T-cell (primary cell): ENCODE measurements around the gene CEP89. TPM values are rescaled to one million over a fixed set of nuclear protein-coding genes. Genes with fewer than 3 reads are reported as not detected.
"Not testable (repeated sequence)": the region's sequence is repeated elsewhere in the genome, so short reads cannot be mapped to it uniquely, and the experiment has no call there.

Source experiments
- ATAC-seq, 4 experiments: fragments of 200-7000 bp in 3 of 4; fragments of 150-1000 bp in 1 of 4; cut with Tn5 transposase; replicated peaks in 1 of 4; 1 replicate in 3 of 4; 2 replicates in 1 of 4; pipeline ENCODE4 v1.10.0; 2021; ENCODE audit warnings: moderate library complexity in 3 of 4, mild to moderate bottlenecking in 2 of 4, moderate number of reproducible peaks in 1 of 4
- CTCF ChIA-PET, 2 donors: fragments of 300-600 bp; sonication (Branson Sonifier 250); formaldehyde crosslinking; loops; one replicate each; lab custom pipeline; 2022; ENCODE audit warnings: antibody characterized with exemption in 2 of 2; lab: Charles Lee
- POLR2A ChIA-PET, 2 donors: fragments of 300-600 bp; sonication (Branson Sonifier 250); formaldehyde crosslinking; loops; one replicate each; lab custom pipeline; 2022; ENCODE audit warnings: antibody characterized with exemption in 2 of 2; lab: Charles Lee
- DNase-seq, 35 experiments: peaks; one replicate each; pipeline versions ENCODE4 v3.0.0 to v3.0.0-alpha.2; 2013 to 2023
- H3K27ac ChIP-seq: one replicate; pipeline ENCODE4 v1.5.1; 2013; ENCODE audit warnings: low read length
- H3K27me3 ChIP-seq, 2 experiments: replicated peaks in 1 of 2; 1 replicate in 1 of 2; 2 replicates in 1 of 2; pipeline versions ENCODE4 v1.6.1 to v1.7.0; 2013; ENCODE audit warnings: low read length in 1 of 2, mixed read lengths in 1 of 2; ENCODE audit not compliant: control insufficient read depth in 2 of 2, insufficient read depth in 2 of 2; ENCODE audit errors: extremely low read depth in 1 of 2
- H3K36me3 ChIP-seq, 2 donors: 1 replicate in 1 of 2; 2 replicates in 1 of 2; pipeline versions ENCODE4 v1.6.1 to v1.7.0; 2013; ENCODE audit warnings: low read length in 1 of 2; ENCODE audit not compliant: control insufficient read depth in 2 of 2, insufficient read depth in 1 of 2; ENCODE audit errors: extremely low read depth in 1 of 2
- H3K4me1 ChIP-seq, 2 experiments: 1 replicate in 1 of 2; 2 replicates in 1 of 2; pipeline versions ENCODE4 v1.6.1 to v1.7.0; 2013; ENCODE audit warnings: low read length in 2 of 2, mixed read lengths in 1 of 2; ENCODE audit not compliant: insufficient read depth in 2 of 2, control insufficient read depth in 1 of 2; ENCODE audit errors: extremely low read depth in 1 of 2
- H3K4me3 ChIP-seq, 2 donors: 1 replicate in 1 of 2; 2 replicates in 1 of 2; pipeline versions ENCODE4 v1.5.1 to v1.7.0; 2013; ENCODE audit warnings: mild to moderate bottlenecking in 2 of 2, low read length in 1 of 2, moderate library complexity in 1 of 2; ENCODE audit not compliant: control insufficient read depth in 1 of 2; ENCODE audit errors: extremely low read depth in 1 of 2
- H3K9me3 ChIP-seq: 2 replicates; pipeline ENCODE4 v1.7.0; 2013
- H3K27ac Mint-ChIP-seq, 2 donors: one replicate each; pipeline ENCODE4 v1.8.0; 2020 to 2021; ENCODE audit warnings: mild to moderate bottlenecking in 2 of 2, mixed read lengths in 2 of 2
- H3K27me3 Mint-ChIP-seq, 2 donors: one replicate each; pipeline ENCODE4 v1.8.0; 2021 to 2022; ENCODE audit warnings: mixed read lengths in 2 of 2
- H3K36me3 Mint-ChIP-seq: one replicate; pipeline ENCODE4 v1.8.0; 2021; ENCODE audit warnings: mixed read lengths
- H3K4me1 Mint-ChIP-seq, 3 donors: one replicate each; pipeline ENCODE4 v1.8.0; 2020 to 2022; ENCODE audit warnings: mixed read lengths in 3 of 3, mild to moderate bottlenecking in 1 of 3
- H3K4me3 Mint-ChIP-seq, 3 donors: one replicate each; pipeline ENCODE4 v1.8.0; 2020 to 2022; ENCODE audit warnings: mild to moderate bottlenecking in 3 of 3, mixed read lengths in 3 of 3, moderate library complexity in 3 of 3
- H3K9me3 Mint-ChIP-seq, 3 donors: one replicate each; pipeline ENCODE4 v1.8.0; 2020 to 2022; ENCODE audit warnings: mixed read lengths in 3 of 3
- WGBS: methylation state at CpG from one replicate; pipeline ENCODE4 v1.1.5; 2013; ENCODE audit warnings: missing lambda C conversion rate; ENCODE audit not compliant: insufficient coverage; 5-methylcytosine and 5-hydroxymethylcytosine counted together
- total RNA-seq, 35 experiments: library from RNA in 6 of 35; stranded (reverse) in 6 of 35; fragments of 120-200 nt in 1 of 35; gene quantifications; one replicate each; pipeline versions ENCODE4 v1.2.1 to v1.2.4 and lab custom pipeline; 2013 to 2026

CEP89 gene
- total RNA-seq (10 to 100 TPM in 3 of 5 donors, 1 to 10 TPM in 2; 8.1 to 19.9 (median 16.6) TPM), total RNA-seq (lab: John Stamatoyannopoulos, UW) (9.9 to 32.9 (median 14.6) reads per million in 29 experiments)
- total RNA-seq (2013), result 13.7 TPM

GRCh38 chr19:32971715-32972540, at the start of gene CEP89, which contains the start of gene FAAP24:
CEP89 (minus strand) TSS chr19:32971958; CDS start chr19:32971874, 84 bp downstream.
FAAP24 (plus strand) TSS chr19:32972242; CDS start chr19:32973197, 955 bp downstream.
- DNase-seq (peak; percentile 92 to 99 (median 97)), ATAC-seq (peak; percentile 97 to 100 (median 100))
- Histone ChIP-seq H3K27me3 (no peaks in the 10 kb centered on the region), H3K36me3 (peaks cover 0 to 6% of the 10 kb centered on the region in 2 donors), H3K4me1 (peaks cover 6 to 25% of the 10 kb centered on the region in 2 experiments), H3K27ac (peak within 1 kb of the TSS; percentile 90), H3K9me3 (no peaks in the 10 kb centered on the region), H3K4me3 (peak within 1 kb of the TSS; percentile 72 to 81)
- Mint-ChIP-seq H3K4me3 (peak within 1 kb of the TSS; percentile 91 to 99 (median 98)), H3K4me1 (peaks cover 16 to 23% (median 19%) of the 10 kb centered on the region in 3 donors), H3K9me3 (no peaks in the 10 kb centered on the region), H3K36me3 (peaks cover 8% of the 10 kb centered on the region), H3K27ac (peak within 1 kb of the TSS; percentile 95 to 97), H3K27me3 (no peaks in the 10 kb centered on the region)
- WGBS, result 1% methylated on average over 57 of the region's 57 CpGs
- POLR2A ChIA-PET, result no interaction called here
- CTCF ChIA-PET, result interaction anchor here (0.5 to 1.2 kb wide), 8 partner anchors 10 to 1552 kb away, joined by 3 to 8 read pairs (median 4); no protein-coding TSS in a partner anchor

GRCh38 chr19:33010891-33011290, 39.1 kb upstream of the CEP89 start:
- H3K36me3 Mint-ChIP-seq, H3K36me3 ChIP-seq, H3K4me1 Mint-ChIP-seq, DNase-seq, CTCF ChIA-PET, H3K27me3 ChIP-seq, H3K27ac Mint-ChIP-seq, H3K9me3 Mint-ChIP-seq, H3K9me3 ChIP-seq, H3K4me3 Mint-ChIP-seq, H3K4me3 ChIP-seq, H3K27ac ChIP-seq, H3K4me1 ChIP-seq, ATAC-seq, POLR2A ChIA-PET, H3K27me3 Mint-ChIP-seq: not testable (repeated sequence)
- no CpG with 5 or more reads among the region's 4 CpGs for WGBS

DNA sequence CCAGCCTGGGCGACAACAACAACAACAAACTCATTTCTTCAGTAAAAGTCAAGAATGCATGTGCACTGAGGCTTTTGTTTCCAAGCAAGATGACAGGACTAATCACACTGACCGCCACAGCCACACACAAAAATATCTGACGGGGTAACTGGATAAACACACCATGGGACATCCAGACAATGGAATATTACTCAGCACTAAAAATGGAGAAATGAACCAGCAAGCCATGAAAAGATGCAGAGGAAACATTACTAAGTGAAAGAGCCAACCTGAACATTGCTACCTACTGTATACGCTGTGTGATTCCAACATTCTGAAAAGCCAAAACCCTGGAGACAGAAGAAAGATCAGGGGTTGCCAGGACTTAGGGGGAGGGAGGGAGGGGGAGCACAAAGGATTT, 37.0 kb upstream of the CEP89 start:
- Mint-ChIP-seq H3K36me3 (no peaks in the 10 kb centered on the region), H3K4me1 (no peaks in the 10 kb centered on the region), H3K4me3 (no peak overlapping the region), H3K9me3 (no peaks in the 10 kb centered on the region), H3K27me3 (no peaks in the 10 kb centered on the region), H3K27ac (no peak overlapping the region)
- ATAC-seq (no peak), DNase-seq (no peak)
- H3K36me3 ChIP-seq, result no peaks in the 10 kb centered on the region
- POLR2A ChIA-PET, result no interaction called here
- H3K27ac ChIP-seq, result no peak overlapping the region
- H3K9me3 ChIP-seq, result no peaks in the 10 kb centered on the region
- H3K4me1 ChIP-seq, result no peaks in the 10 kb centered on the region
- 94% methylated on average over 2 of the region's 4 CpGs for WGBS
- peaks cover 0 to 7% of the 10 kb centered on the region in 2 experiments for H3K27me3 ChIP-seq
- CTCF ChIA-PET, result interaction anchor here in 1 of 2 donors (0.7 kb wide), 1 partner anchor 26 kb away, joined by 11 read pairs; no protein-coding TSS in a partner anchor
- H3K4me3 ChIP-seq, result no peak overlapping the region

DNA sequence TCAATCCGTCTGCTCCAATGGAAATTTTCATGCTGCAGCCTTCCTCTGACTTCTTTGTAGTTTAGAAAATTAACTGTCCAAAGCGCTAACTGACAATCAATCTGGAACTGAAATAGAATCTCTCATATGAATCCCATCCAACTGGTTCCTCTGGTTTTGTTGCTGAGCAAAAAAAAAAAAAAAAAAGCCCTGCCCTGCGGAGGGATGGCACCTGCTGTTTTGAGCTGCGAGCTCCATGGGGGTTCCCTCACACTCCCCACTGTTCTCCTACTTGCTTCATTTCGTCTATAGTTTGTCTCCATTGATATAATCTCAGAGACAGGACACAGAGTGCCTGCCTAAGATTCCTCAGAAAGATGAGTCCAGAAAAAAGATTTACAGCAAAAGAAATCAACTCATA, 33.7 kb upstream of the CEP89 start:
- no peaks in the 10 kb centered on the region for H3K27me3 Mint-ChIP-seq
- H3K4me3 Mint-ChIP-seq, result no peak overlapping the region
- ChIA-PET POLR2A (no interaction called here), CTCF (no interaction called here)
- 50% methylated on average over 1 of the region's 5 CpGs for WGBS
- Histone ChIP-seq H3K4me3 (no peak overlapping the region), H3K27me3 (peaks cover 0 to 2% of the 10 kb centered on the region in 2 experiments), H3K4me1 (peaks cover 0 to 8% of the 10 kb centered on the region in 2 experiments), H3K9me3 (no peaks in the 10 kb centered on the region), H3K27ac (no peak overlapping the region), H3K36me3 (no peaks in the 10 kb centered on the region)
- H3K27ac Mint-ChIP-seq, result no peak overlapping the region
- H3K9me3 Mint-ChIP-seq, result no peaks in the 10 kb centered on the region
- no peaks in the 10 kb centered on the region for H3K36me3 Mint-ChIP-seq
- H3K4me1 Mint-ChIP-seq, result peaks cover 5% of the 10 kb centered on the region in 3 donors
- DNase-seq (no peak), ATAC-seq (no peak)

DNA sequence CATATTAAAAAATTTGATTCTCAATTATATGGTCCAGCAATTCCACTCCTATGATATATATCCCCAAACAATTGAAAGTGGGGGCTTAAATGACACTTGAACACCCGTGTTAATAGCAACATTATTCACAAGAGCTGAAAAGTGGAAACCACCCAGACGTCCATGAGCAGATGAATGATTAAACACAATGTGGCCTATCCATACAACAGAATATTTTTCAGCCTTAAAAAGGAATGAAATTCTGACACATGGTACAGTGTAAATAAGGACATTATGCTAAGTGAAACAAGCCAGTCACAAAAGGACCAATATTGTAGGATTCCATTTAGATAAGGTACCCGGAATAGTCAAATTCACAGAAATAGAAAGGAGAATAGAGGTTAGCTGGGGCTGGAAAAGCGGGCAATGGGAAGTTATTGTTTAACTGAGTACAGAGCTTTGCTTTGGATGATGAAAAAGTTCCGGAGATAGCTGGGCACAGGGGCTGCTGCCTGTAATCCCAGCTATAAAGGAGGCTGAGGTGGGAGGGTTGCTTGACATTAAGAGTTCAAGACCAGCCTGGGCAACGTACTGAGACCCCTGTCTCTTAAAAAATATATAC, 31.8 kb upstream of the CEP89 start:
- H3K27ac ChIP-seq, CTCF ChIA-PET, H3K27me3 Mint-ChIP-seq, H3K9me3 ChIP-seq, H3K4me3 ChIP-seq, H3K9me3 Mint-ChIP-seq, DNase-seq, H3K36me3 Mint-ChIP-seq, POLR2A ChIA-PET, H3K27ac Mint-ChIP-seq, H3K36me3 ChIP-seq, H3K4me3 Mint-ChIP-seq, ATAC-seq, H3K27me3 ChIP-seq: not testable (repeated sequence)
- peaks cover 3 to 17% of the 10 kb centered on the region in 2 experiments for H3K4me1 ChIP-seq
- peaks cover 9 to 23% (median 12%) of the 10 kb centered on the region in 3 donors for H3K4me1 Mint-ChIP-seq
- WGBS, result 94% methylated on average over 3 of the region's 6 CpGs

DNA sequence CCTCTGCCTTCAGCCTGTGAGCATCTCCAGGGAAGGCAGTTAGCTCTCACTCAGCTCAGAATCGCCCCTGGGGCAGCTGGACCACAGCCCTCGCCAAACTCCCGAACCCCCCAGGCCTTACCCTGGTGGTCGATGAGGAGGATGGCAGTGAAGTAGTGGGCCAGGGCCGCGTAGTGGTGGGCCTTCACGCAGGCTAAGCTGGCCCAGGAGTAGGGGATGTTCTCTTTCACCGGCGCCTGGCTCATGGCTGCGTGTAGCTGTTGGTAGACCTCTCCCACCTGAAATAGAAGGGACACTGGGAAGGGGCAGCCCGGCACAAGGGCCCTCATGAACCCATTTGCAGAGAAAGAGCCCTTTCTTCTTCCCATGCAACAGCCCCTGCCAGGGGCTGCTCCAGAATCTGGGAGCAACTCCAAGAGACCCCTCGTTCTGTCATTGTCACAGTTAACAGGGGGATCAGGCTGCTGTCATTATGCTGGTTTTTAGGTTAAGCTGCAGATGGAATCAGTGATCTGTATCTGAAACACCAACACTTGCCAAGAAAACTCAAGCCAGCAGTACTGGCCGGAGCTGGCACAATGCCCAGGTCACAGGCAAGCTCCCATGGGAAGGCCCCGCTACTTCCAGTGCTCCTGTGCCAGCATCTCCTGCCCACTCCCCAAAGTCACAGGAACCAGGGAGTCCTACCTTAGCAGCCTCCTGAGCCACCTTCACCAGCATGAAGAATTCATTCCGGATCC, 30.5 kb upstream of the CEP89 start:
- H3K36me3 Mint-ChIP-seq, ATAC-seq, H3K36me3 ChIP-seq, H3K4me3 Mint-ChIP-seq, H3K9me3 ChIP-seq, H3K27me3 ChIP-seq, H3K27me3 Mint-ChIP-seq, CTCF ChIA-PET, POLR2A ChIA-PET, H3K4me3 ChIP-seq, DNase-seq, H3K27ac Mint-ChIP-seq, H3K27ac ChIP-seq, H3K9me3 Mint-ChIP-seq: not testable (repeated sequence)
- peaks cover 3 to 17% of the 10 kb centered on the region in 2 experiments for H3K4me1 ChIP-seq
- 95% methylated on average over 8 of the region's 15 CpGs for WGBS
- peaks cover 12 to 28% (median 13%) of the 10 kb centered on the region in 3 donors for H3K4me1 Mint-ChIP-seq
